Stimulated activated CD8-positive, alpha-beta memory T cell treated with anti-CD3 and anti-CD28 coated beads, Interleukin-12 subunit alpha, Interleukin-12 subunit beta, amount 100 ng/mL, for 1 hour (primary cell): ENCODE results near the gene HBM.
"Not testable (repeated sequence)": the region's sequence is repeated elsewhere in the genome, so short reads cannot be mapped to it uniquely, and the experiment has no call there.

Experiments
- DNase-seq: peaks from one replicate; pipeline ENCODE4 v3.0.0-alpha.2; 2020; ENCODE audit warnings: low read depth

HBM gene

GRCh38 chr16:165539-166374, at the start of gene HBM:
Gene HBM, plus strand, starts transcription at chr16:165978. Its CDS starts 20 bp downstream, at chr16:165998.
- DNase-seq: no peak

GRCh38 chr16:116015-116414, 49.8 kb upstream of the HBM start:
- no peak for DNase-seq

GRCh38 chr16:117379-118365, 48.1 kb upstream of the HBM start:
- DNase-seq: peak; percentile 44

- DNase-seq: no peak
These were observed 46.9 kb upstream of the HBM start for GRCh38 chr16:118857-119256.

GRCh38 chr16:119295-119694, 46.5 kb upstream of the HBM start:
- no peak for DNase-seq

- DNase-seq: no peak
These were observed 45.8 kb upstream of the HBM start for GRCh38 chr16:119835-120491.

GRCh38 chr16:120756-121155, 45.0 kb upstream of the HBM start:
- no peak for DNase-seq

GRCh38 chr16:122361-122760, 43.4 kb upstream of the HBM start:
- no peak for DNase-seq

- not testable (repeated sequence) for DNase-seq
These were observed 42.0 kb upstream of the HBM start for GRCh38 chr16:123558-124350.

GRCh38 chr16:125011-125410, 40.8 kb upstream of the HBM start:
- DNase-seq: no peak

GRCh38 chr16:129075-129474, 36.7 kb upstream of the HBM start:
- DNase-seq: no peak

- no peak for DNase-seq
These were observed 35.1 kb upstream of the HBM start for GRCh38 chr16:130533-131173.

GRCh38 chr16:132120-132519, 33.7 kb upstream of the HBM start:
- no peak for DNase-seq

GRCh38 chr16:133716-134115, 32.1 kb upstream of the HBM start:
- DNase-seq: no peak

- DNase-seq: no peak
These were observed 27.7 kb upstream of the HBM start for GRCh38 chr16:138049-138417.

- no peak for DNase-seq
These were observed 25.5 kb upstream of the HBM start for GRCh38 chr16:140175-140857.

- no peak for DNase-seq
These were observed 23.3 kb upstream of the HBM start for GRCh38 chr16:142405-142967.

GRCh38 chr16:143047-143446, 22.7 kb upstream of the HBM start:
- no peak for DNase-seq

- DNase-seq: no peak
These were observed 22.3 kb upstream of the HBM start for GRCh38 chr16:143456-143855.

- no peak for DNase-seq
These were observed 21.0 kb upstream of the HBM start for GRCh38 chr16:144797-145252.
